ENCODE measurements around the gene GTF2H2C. TPM values are rescaled to one million over a fixed set of nuclear protein-coding genes. Genes with fewer than 3 reads are reported as not detected.

Gene GTF2H2C
- polyA plus RNA-seq, 1 donor from 2014 or later, result 20.5 TPM

- Histone ChIP-seq H3F3A (ENCODE audit: insufficient read depth, low read length, poor library complexity, severe bottlenecking) (no peaks in the 10 kb centered on the region), H3K9me3 (ENCODE audit: low read length) (no peaks in the 10 kb centered on the region), H3K4me2 (ENCODE audit: low read length) (no peak overlapping the region), H3K36me3 (ENCODE audit: insufficient read depth, low read length) (no peaks in the 10 kb centered on the region), H3K4me3 (ENCODE audit: low read length) (no peak overlapping the region), H2AFZ (ENCODE audit: low read depth, low read length) (no peak overlapping the region), H3K27ac (ENCODE audit: low read length) (no peak overlapping the region), H3K9ac (ENCODE audit: low read length) (no peak overlapping the region), H3K79me2 (replicated peaks; ENCODE audit: insufficient read depth, low read length) (no peaks in the 10 kb centered on the region), H3K27me3 (ENCODE audit: insufficient read depth, low read depth, low read length) (no peaks in the 10 kb centered on the region), H4K20me1 (ENCODE audit: insufficient read depth) (no peaks in the 10 kb centered on the region), H3K9me2 (ENCODE audit: insufficient read depth, low read length) (no peaks in the 10 kb centered on the region)
- no peak for TF ChIP-seq EP300 (conservative IDR thresholded peaks at IDR 0.05; ENCODE audit: poor library complexity, severe bottlenecking)
- no peak for TF ChIP-seq CTCF (IDR thresholded peaks at IDR 0.05; ENCODE audit: poor library complexity, severe bottlenecking)
- TF ChIP-seq MXI1 (conservative IDR thresholded peaks at IDR 0.05; ENCODE audit: poor library complexity, severe bottlenecking), result no peak
- TF ChIP-seq RAD21 (conservative IDR thresholded peaks at IDR 0.05), result no peak
- TF ChIP-seq EZH2 (IDR thresholded peaks at IDR 0.05; ENCODE audit: borderline replicate concordance, insufficient read depth, low read length, poor library complexity, severe bottlenecking), result no peak
- TF ChIP-seq SMC3 (conservative IDR thresholded peaks at IDR 0.05; ENCODE audit: poor library complexity), result no peak
- TF ChIP-seq POLR2AphosphoS5 (IDR thresholded peaks at IDR 0.05), result no peak
These were observed 29.2 kb upstream of the GTF2H2C start for GRCh38 chr5:69530561-69531405.

GRCh38 chr5:69531406-69531801 is 28.6 kb upstream of the GTF2H2C start:
- H3K27ac ChIP-seq (ENCODE audit: low read length), result no peak overlapping the region

More at GRCh38 chr5:69531406-69531801, 28.6 kb upstream of the GTF2H2C start:
- no peaks in the 10 kb centered on the region for H3F3A ChIP-seq (ENCODE audit: insufficient read depth, low read length, poor library complexity, severe bottlenecking)
- H3K9me3 ChIP-seq (ENCODE audit: low read length), result no peaks in the 10 kb centered on the region
- no peak overlapping the region for H3K4me2 ChIP-seq (ENCODE audit: low read length)
- no peak for TF ChIP-seq EP300 (conservative IDR thresholded peaks at IDR 0.05; ENCODE audit: poor library complexity, severe bottlenecking)
- TF ChIP-seq RAD21 (conservative IDR thresholded peaks at IDR 0.05), result no peak
- TF ChIP-seq SMC3 (conservative IDR thresholded peaks at IDR 0.05; ENCODE audit: poor library complexity), result no peak
- TF ChIP-seq TAF1 (IDR thresholded peaks at IDR 0.05; ENCODE audit: low read depth), result no peak
- no peak for TF ChIP-seq CTCF (IDR thresholded peaks at IDR 0.05; ENCODE audit: poor library complexity, severe bottlenecking)
- TF ChIP-seq REST (IDR thresholded peaks at IDR 0.05; ENCODE audit: borderline replicate concordance), result no peak
- no peaks in the 10 kb centered on the region for H4K20me1 ChIP-seq (ENCODE audit: insufficient read depth)
- no peaks in the 10 kb centered on the region for H3K27me3 ChIP-seq (ENCODE audit: insufficient read depth, low read depth, low read length)
- H3K79me2 ChIP-seq (replicated peaks; ENCODE audit: insufficient read depth, low read length), result no peaks in the 10 kb centered on the region
- H3K9ac ChIP-seq (ENCODE audit: low read length), result no peak overlapping the region
- H3K4me3 ChIP-seq (ENCODE audit: low read length), result no peak overlapping the region
- H3K9me2 ChIP-seq (ENCODE audit: insufficient read depth, low read length), result no peaks in the 10 kb centered on the region
- H3K36me3 ChIP-seq (ENCODE audit: insufficient read depth, low read length), result no peaks in the 10 kb centered on the region
- no peak overlapping the region for H2AFZ ChIP-seq (ENCODE audit: low read depth, low read length)

Measured in neural cell (in vitro differentiated cells).